GM20000 (cell line): ENCODE results near the gene MGA.

ENCODE experiments used
- DNase-seq: peaks from one replicate; pipeline ENCODE4 v3.0.0; 2012; ENCODE audit warnings: low spot score
- CTCF ChIP-seq: IDR thresholded peaks from 2 replicates; pipeline ENCODE4 v1.5.1; 2012; ENCODE audit warnings: mild to moderate bottlenecking, control low read depth; ENCODE audit errors: extremely low read depth, missing control alignments

Gene MGA

GRCh38 chr15:41690636-41691035 lies 30.4 kb downstream of the MGA start:
- no peak for DNase-seq
- TF ChIP-seq CTCF, result no peak

GRCh38 chr15:41691471-41691870 lies 31.3 kb downstream of the MGA start:
- no peak for DNase-seq
- no peak for TF ChIP-seq CTCF

- DNase-seq, result no peak
- TF ChIP-seq CTCF, result no peak
These were observed 31.8 kb downstream of the MGA start for GRCh38 chr15:41692049-41692448.

GRCh38 chr15:41693757-41694156 lies 33.6 kb downstream of the MGA start:
- TF ChIP-seq CTCF, result no peak
- no peak for DNase-seq

GRCh38 chr15:41695750-41696436 lies 35.7 kb downstream of the MGA start:
- DNase-seq, result peak; percentile 73
- TF ChIP-seq CTCF, result peak; percentile 10

GRCh38 chr15:41698779-41699178 lies 38.6 kb downstream of the MGA start:
- no peak for DNase-seq
- TF ChIP-seq CTCF, result no peak

- no peak for TF ChIP-seq CTCF
- no peak for DNase-seq
These were observed 42.9 kb downstream of the MGA start for GRCh38 chr15:41703120-41703519.
